GM23338 (cell line): ENCODE measurements around the gene ARHGAP1. TPM values are rescaled to one million over a fixed set of nuclear protein-coding genes. Genes with fewer than 3 reads are reported as not detected.

ENCODE experiments used
- ATAC-seq: fragments of 200-7000 bp; cut with Tn5 transposase; 3 replicates; pipeline ENCODE4 v1.9.1; 2020
- DNase-seq: peaks from one replicate; pipeline ENCODE4 v3.0.0-alpha.2; 2015; ENCODE audit warnings: low spot score
- H2AFZ ChIP-seq: fragments of 200-600 bp; sonication (generic); 2 replicates; pipeline ENCODE4 v1.8.0; 2016; ENCODE audit warnings: antibody characterized with exemption, mild to moderate bottlenecking, moderate library complexity
- H3F3A ChIP-seq: fragments of 200-600 bp; sonication (generic); replicated peaks from 2 replicates; pipeline ENCODE4 v1.8.0; 2017; ENCODE audit warnings: antibody characterized with exemption, mixed run types, low read depth
- H3K27ac ChIP-seq: fragments of 200-600 bp; sonication (generic); 2 replicates; pipeline ENCODE4 v1.6.1; 2016; ENCODE audit warnings: low read depth
- H3K27me3 ChIP-seq: fragments of 200-600 bp; sonication (generic); 2 replicates; pipeline ENCODE4 v1.8.0; 2016; ENCODE audit warnings: mild to moderate bottlenecking, mixed run types, moderate library complexity; ENCODE audit not compliant: insufficient read depth
- H3K36me3 ChIP-seq: fragments of 200-600 bp; sonication (generic); 2 replicates; pipeline ENCODE4 v1.8.0; 2016; ENCODE audit warnings: mild to moderate bottlenecking; ENCODE audit not compliant: insufficient read depth
- H3K4me1 ChIP-seq: fragments of 200-600 bp; sonication (generic); 2 replicates; pipeline ENCODE4 v1.8.0; 2016; ENCODE audit warnings: mild to moderate bottlenecking, moderate library complexity; ENCODE audit not compliant: insufficient read depth
- H3K4me2 ChIP-seq: fragments of 200-600 bp; sonication (generic); 2 replicates; pipeline ENCODE4 v1.7.1; 2017; ENCODE audit warnings: mixed run types
- H3K4me3 ChIP-seq: fragments of 200-600 bp; sonication (generic); 2 replicates; pipeline ENCODE4 v1.6.1; 2016; ENCODE audit warnings: mixed run types
- H3K79me2 ChIP-seq: fragments of 200-600 bp; sonication (generic); replicated peaks from 2 replicates; pipeline ENCODE4 v1.8.0; 2017; ENCODE audit warnings: mild to moderate bottlenecking; ENCODE audit not compliant: insufficient read depth
- H3K9me2 ChIP-seq: fragments of 200-600 bp; sonication (generic); 2 replicates; pipeline ENCODE4 v1.8.0; 2017; ENCODE audit not compliant: insufficient read depth
- H4K20me1 ChIP-seq: fragments of 200-600 bp; sonication (generic); replicated peaks from 2 replicates; pipeline ENCODE4 v1.8.0; 2017; ENCODE audit warnings: mild to moderate bottlenecking; ENCODE audit not compliant: insufficient read depth
- H3K27ac Mint-ChIP-seq: 2 replicates; pipeline ENCODE4 v1.8.0; 2020; ENCODE audit warnings: inconsistent platforms, mild to moderate bottlenecking, moderate library complexity, mixed read lengths
- H3K27me3 Mint-ChIP-seq: 3 replicates; pipeline ENCODE4 v1.8.0; 2022; ENCODE audit warnings: low read depth, mild to moderate bottlenecking, moderate library complexity, mixed read lengths, inconsistent platforms; ENCODE audit not compliant: insufficient read depth, poor library complexity
- H3K36me3 Mint-ChIP-seq: 3 replicates; pipeline ENCODE4 v1.8.0; 2021; ENCODE audit warnings: low read depth, mild to moderate bottlenecking, inconsistent platforms, moderate library complexity, mixed read lengths
- H3K4me1 Mint-ChIP-seq: 3 replicates; pipeline ENCODE4 v1.8.0; 2020; ENCODE audit warnings: mild to moderate bottlenecking, inconsistent platforms, mixed read lengths
- H3K4me3 Mint-ChIP-seq: 3 replicates; pipeline ENCODE4 v1.8.0; 2021; ENCODE audit warnings: moderate library complexity, mild to moderate bottlenecking, inconsistent platforms, mixed read lengths
- H3K9me3 Mint-ChIP-seq: 3 replicates; pipeline ENCODE4 v1.8.0; 2020; ENCODE audit warnings: moderate library complexity, mild to moderate bottlenecking, inconsistent platforms, mixed read lengths
- CREB1 ChIP-seq: fragments of 250-450 bp; sonication (Bioruptor Pico); IDR thresholded peaks from 2 replicates; pipeline ENCODE4 v1.5.0; 2020; ENCODE audit warnings: low read depth, mild to moderate bottlenecking, moderate library complexity
- CTCF ChIP-seq, 2 experiments: fragments of 200-600 bp in 1 of 2; sonication (generic) in 1 of 2; conservative IDR thresholded peaks; 2 replicates each; pipeline versions ENCODE4 v1.5.1 to v1.6.1; 2016 to 2017; ENCODE audit warnings: antibody characterized with exemption in 2 of 2, low read depth in 2 of 2, mild to moderate bottlenecking in 2 of 2, moderate library complexity in 1 of 2
- ETS1 ChIP-seq: IDR thresholded peaks from 2 replicates; pipeline ENCODE4 v1.6.1; 2016; ENCODE audit warnings: antibody characterized with exemption
- EZH2 ChIP-seq: fragments of 200-600 bp; sonication (generic); IDR thresholded peaks from one replicate; pipeline ENCODE4 v1.8.0; 2017; ENCODE audit warnings: antibody characterized with exemption, mild to moderate bottlenecking, low read depth; ENCODE audit not compliant: unreplicated experiment
- EZH2phosphoT487 ChIP-seq: fragments of 200-600 bp; sonication (generic); IDR thresholded peaks from one replicate; pipeline ENCODE4 v1.8.1; 2018; ENCODE audit warnings: antibody characterized with exemption; ENCODE audit not compliant: unreplicated experiment
- JUNB ChIP-seq: IDR thresholded peaks from one replicate; pipeline ENCODE4 v1.6.1; 2016; ENCODE audit warnings: antibody characterized with exemption; ENCODE audit not compliant: unreplicated experiment
- NANOG ChIP-seq: IDR thresholded peaks from 2 replicates; pipeline ENCODE4 v1.6.1; 2016; ENCODE audit warnings: antibody characterized with exemption, borderline replicate concordance
- POLR2AphosphoS5 ChIP-seq: IDR thresholded peaks from 2 replicates; pipeline ENCODE4 v1.6.1; 2016; ENCODE audit warnings: antibody characterized with exemption, low read depth
- REST ChIP-seq: IDR thresholded peaks from one replicate; pipeline ENCODE4 v1.6.1; 2018; ENCODE audit warnings: antibody characterized with exemption; ENCODE audit not compliant: unreplicated experiment
- STAT1 ChIP-seq: IDR thresholded peaks from one replicate; pipeline ENCODE4 v1.6.1; 2016; ENCODE audit warnings: antibody characterized with exemption; ENCODE audit not compliant: unreplicated experiment
- ZNF114 ChIP-seq: fragments of 250-450 bp; sonication (Bioruptor Pico); IDR thresholded peaks from 2 replicates; pipeline ENCODE4 v1.5.0; 2020; ENCODE audit warnings: mild to moderate bottlenecking, moderate library complexity
- ZNF331 ChIP-seq: fragments of 250-450 bp; sonication (Bioruptor Pico); IDR thresholded peaks from 2 replicates; pipeline ENCODE4 v1.5.0; 2020; ENCODE audit warnings: low read depth, mild to moderate bottlenecking, moderate library complexity
- ZNF462 ChIP-seq: fragments of 250-450 bp; sonication (Bioruptor Pico); IDR thresholded peaks from 2 replicates; pipeline ENCODE4 v1.5.0; 2020; ENCODE audit warnings: mild to moderate bottlenecking, moderate library complexity
- polyA plus RNA-seq: library from polyadenylated mRNA; unstranded; fragments of >200 nt; fragmentation: Nextera tagmentation; extraction: Ambion mirVana; gene quantifications from 2 replicates; pipeline ENCODE4 v1.2.1, GENCODE V29; 2016
- total RNA-seq: library from RNA; depleted of rRNA; stranded (reverse); fragments of >200 nt; shearing (Covaris generic); gene quantifications from 2 replicates; pipeline ENCODE4 v1.2.3, GENCODE V29; 2014

ARHGAP1 gene
- total and polyA plus RNA-seq, 2 experiments from 2014 or later = 23.4 to 38.1 TPM

GRCh38 chr11:46725338-46726205, 25.2 kb upstream of the ARHGAP1 start:
- H3K4me1 Mint-ChIP-seq = peaks cover 10% of the 10 kb centered on the region
- no peaks in the 10 kb centered on the region for H3K4me1 ChIP-seq
- no peaks in the 10 kb centered on the region for H4K20me1 ChIP-seq
- no peaks in the 10 kb centered on the region for H3K36me3 Mint-ChIP-seq
- H3K27ac ChIP-seq = no peak overlapping the region
- no peaks in the 10 kb centered on the region; the same call in 2 of the 3 replicates for H3K9me3 Mint-ChIP-seq
- H3K27me3 Mint-ChIP-seq = peaks cover 8% of the 10 kb centered on the region
- no peaks in the 10 kb centered on the region for H3K36me3 ChIP-seq
- H3F3A ChIP-seq = no peaks in the 10 kb centered on the region
- H3K9me2 ChIP-seq = no peaks in the 10 kb centered on the region
- H3K4me3 Mint-ChIP-seq = no peak overlapping the region
- TF ChIP-seq CREB1 = no peak
- no peak for TF ChIP-seq ZNF462 (CRISPR knock-in tag)
- TF ChIP-seq STAT1 = no peak
- TF ChIP-seq JUNB = no peak
- no peak for TF ChIP-seq EZH2
- no peak for TF ChIP-seq ZNF114 (CRISPR knock-in tag)
- TF ChIP-seq ETS1 = no peak
- no peak for TF ChIP-seq POLR2AphosphoS5
- TF ChIP-seq REST = no peak
- TF ChIP-seq ZNF331 (CRISPR knock-in tag) = no peak
- TF ChIP-seq EZH2phosphoT487 = no peak
- TF ChIP-seq NANOG = no peak
- TF ChIP-seq CTCF (conservative IDR thresholded peaks at IDR 0.05; ENCODE audit: low read depth in 2 of 2) = no peak
- peak overlapping the region; percentile 72; the same call in 1 of the 2 replicates for H2AFZ ChIP-seq
- H3K4me3 ChIP-seq = no peak overlapping the region
- ATAC-seq = peak; percentile 32
- no peaks in the 10 kb centered on the region for H3K27me3 ChIP-seq
- H3K79me2 ChIP-seq = no peaks in the 10 kb centered on the region
- no peak overlapping the region for H3K4me2 ChIP-seq
- DNase-seq = peak; percentile 37
- H3K27ac Mint-ChIP-seq = no peak overlapping the region
